Measurements from ENCODE around the gene DMRTB1.

Gene DMRTB1

GRCh38 chr1:53467391-53467790 lies 8.2 kb downstream of the DMRTB1 start:
- Histone ChIP-seq H3K4me1 (no peaks in the 10 kb centered on the region), H3K27ac (no peak overlapping the region), H3K9ac (no peak overlapping the region), H2AFZ (no peak overlapping the region), H3K9me3 (ENCODE audit: control insufficient read depth, low read length) (no peaks in the 10 kb centered on the region), H3K36me3 (ENCODE audit: control insufficient read depth, insufficient read depth, low read length) (no peaks in the 10 kb centered on the region), H3K4me2 (ENCODE audit: low read length) (no peak overlapping the region), H3K4me3 (ENCODE audit: low read depth, low read length) (no peak overlapping the region), H3K79me2 (no peaks in the 10 kb centered on the region), H3K27me3 (ENCODE audit: control insufficient read depth, insufficient read depth, low read length) (no peaks in the 10 kb centered on the region)
- no peak for TF ChIP-seq CTCF (IDR thresholded peaks at IDR 0.05)

GRCh38 chr1:53468374-53468773 lies 9.2 kb downstream of the DMRTB1 start:
- no peak for TF ChIP-seq CTCF (IDR thresholded peaks at IDR 0.05)
- Histone ChIP-seq H3K4me2 (ENCODE audit: low read length) (no peak overlapping the region), H3K27me3 (ENCODE audit: control insufficient read depth, insufficient read depth, low read length) (no peaks in the 10 kb centered on the region), H3K9ac (no peak overlapping the region), H3K9me3 (ENCODE audit: control insufficient read depth, low read length) (no peaks in the 10 kb centered on the region), H3K4me3 (ENCODE audit: low read depth, low read length) (no peak overlapping the region), H2AFZ (no peak overlapping the region), H3K79me2 (no peaks in the 10 kb centered on the region), H3K36me3 (ENCODE audit: control insufficient read depth, insufficient read depth, low read length) (no peaks in the 10 kb centered on the region), H3K4me1 (no peaks in the 10 kb centered on the region), H3K27ac (no peak overlapping the region)

GRCh38 chr1:53469373-53469772 lies 10.2 kb downstream of the DMRTB1 start:
- TF ChIP-seq CTCF (IDR thresholded peaks at IDR 0.05), result no peak

GRCh38 chr1:53470155-53470554 lies 11.0 kb downstream of the DMRTB1 start:
- Histone ChIP-seq H3K27ac (no peak overlapping the region), H3K36me3 (ENCODE audit: control insufficient read depth, insufficient read depth, low read length) (no peaks in the 10 kb centered on the region), H3K4me2 (ENCODE audit: low read length) (no peak overlapping the region), H2AFZ (peak overlapping the region; percentile 28), H3K4me3 (ENCODE audit: low read depth, low read length) (no peak overlapping the region), H3K27me3 (ENCODE audit: control insufficient read depth, insufficient read depth, low read length) (no peaks in the 10 kb centered on the region), H3K79me2 (no peaks in the 10 kb centered on the region), H3K9ac (no peak overlapping the region), H3K4me1 (no peaks in the 10 kb centered on the region), H3K9me3 (ENCODE audit: control insufficient read depth, low read length) (no peaks in the 10 kb centered on the region)
- TF ChIP-seq CTCF (IDR thresholded peaks at IDR 0.05), result peak; percentile 23

More at GRCh38 chr1:53469373-53469772, 10.2 kb downstream of the DMRTB1 start:
- no peaks in the 10 kb centered on the region for H3K4me1 ChIP-seq
- H3K27me3 ChIP-seq (ENCODE audit: control insufficient read depth, insufficient read depth, low read length), result no peaks in the 10 kb centered on the region
- no peak overlapping the region for H3K27ac ChIP-seq
- no peaks in the 10 kb centered on the region for H3K79me2 ChIP-seq
- no peak overlapping the region for H3K4me3 ChIP-seq (ENCODE audit: low read depth, low read length)
- H3K36me3 ChIP-seq (ENCODE audit: control insufficient read depth, insufficient read depth, low read length), result no peaks in the 10 kb centered on the region
- H2AFZ ChIP-seq, result no peak overlapping the region
- no peak overlapping the region for H3K4me2 ChIP-seq (ENCODE audit: low read length)
- no peak overlapping the region for H3K9ac ChIP-seq
- no peaks in the 10 kb centered on the region for H3K9me3 ChIP-seq (ENCODE audit: control insufficient read depth, low read length)

GRCh38 chr1:53470584-53470983 lies 11.4 kb downstream of the DMRTB1 start:
- Histone ChIP-seq H3K27me3 (ENCODE audit: control insufficient read depth, insufficient read depth, low read length) (no peaks in the 10 kb centered on the region), H3K4me3 (ENCODE audit: low read depth, low read length) (no peak overlapping the region), H3K79me2 (no peaks in the 10 kb centered on the region), H3K27ac (no peak overlapping the region), H3K36me3 (ENCODE audit: control insufficient read depth, insufficient read depth, low read length) (no peaks in the 10 kb centered on the region), H3K4me1 (no peaks in the 10 kb centered on the region), H3K9ac (no peak overlapping the region), H3K9me3 (ENCODE audit: control insufficient read depth, low read length) (no peaks in the 10 kb centered on the region), H3K4me2 (ENCODE audit: low read length) (no peak overlapping the region), H2AFZ (no peak overlapping the region)
- TF ChIP-seq CTCF (IDR thresholded peaks at IDR 0.05), result no peak

All from parathyroid adenoma (tissue), 2 donors.